ENCODE measurements around the gene ANKS1B.

The ANKS1B gene

GRCh38 chr12:98894412-98895085 lies 1090.2 kb downstream of the ANKS1B start (continued):
- TF ChIP-seq PRDM10 (tag by site-specific recombination; IDR thresholded peaks at IDR 0.05) (peak; percentile 94), ZNF121 (tag by site-specific recombination; IDR thresholded peaks at IDR 0.05) (peak; percentile 46; the same call in 1 of the 2 replicates), PATZ1 (tag by site-specific recombination; IDR thresholded peaks at IDR 0.05) (peak; percentile 59), ZNF488 (tag by site-specific recombination; IDR thresholded peaks at IDR 0.05) (no peak), ZNF704 (tag by site-specific recombination; IDR thresholded peaks at IDR 0.05) (no peak), KLF16 (tag by site-specific recombination; IDR thresholded peaks at IDR 0.05) (no peak), ZFHX2 (tag by site-specific recombination; conservative IDR thresholded peaks at IDR 0.05) (peak; percentile 19; the same call in 1 of the 2 replicates), ZNF473 (tag by site-specific recombination; IDR thresholded peaks at IDR 0.05) (no peak), ZBTB20 (tag by site-specific recombination; IDR thresholded peaks at IDR 0.05) (peak; percentile 44; the same call in 1 of the 2 replicates), TSHZ1 (tag by site-specific recombination; IDR thresholded peaks at IDR 0.05; ENCODE audit: borderline replicate concordance) (no peak)

GRCh38 chr12:98893675-98894411 lies 1090.9 kb downstream of the ANKS1B start:
- Histone ChIP-seq H3K9me3 (ENCODE audit: control insufficient read depth, insufficient read depth, low read depth, low read length) (no peaks in the 10 kb centered on the region), H3K4me1 (ENCODE audit: control insufficient read depth, insufficient read depth, low read length) (peaks cover 10% of the 10 kb centered on the region), H3K4me3 (ENCODE audit: low read depth, low read length) (peak overlapping the region; percentile 47), H3K36me3 (ENCODE audit: control insufficient read depth in 2 of 2, insufficient read depth in 1 of 2, low read length in 2 of 2) (no peaks in the 10 kb centered on the region), H3K27ac (ENCODE audit: extremely low read depth, low read depth, low read length) (no peak overlapping the region)
- POLR2A ChIA-PET = interaction anchor here (0.6 kb wide), 1 partner anchor 1962 kb away, joined by 4 read pairs; no protein-coding TSS in a partner anchor
- CTCF ChIA-PET = interaction anchor here (0.7 to 1.0 kb wide), 2 partner anchors 22 to 106 kb away, joined by 3 read pairs; no protein-coding TSS in a partner anchor
- no peak for TF ChIP-seq ZBTB6 (tag by site-specific recombination; IDR thresholded peaks at IDR 0.05)
- TF ChIP-seq WT1 (tag by site-specific recombination; IDR thresholded peaks at IDR 0.05) = no peak
- no peak for TF ChIP-seq ZNF423 (tag by site-specific recombination; IDR thresholded peaks at IDR 0.05)
- TF ChIP-seq KLF7 (tag by site-specific recombination; IDR thresholded peaks at IDR 0.05; ENCODE audit: borderline replicate concordance) = no peak
- TF ChIP-seq ZNF362 (tag by site-specific recombination; IDR thresholded peaks at IDR 0.05) = no peak
- TF ChIP-seq ZNF837 (tag by site-specific recombination; IDR thresholded peaks at IDR 0.05) = no peak
- TF ChIP-seq ZNF791 (tag by site-specific recombination; IDR thresholded peaks at IDR 0.05) = no peak

Measured in HEK293 (cell line).